HepG2 (cell line): ENCODE data around the gene KIF22. TPM values are rescaled to one million over a fixed set of nuclear protein-coding genes. Genes with fewer than 3 reads are reported as not detected.

Experiments used
- HDAC1 ChIP-seq: sonication (generic); formaldehyde crosslinking; IDR thresholded peaks from 2 replicates; pipeline ENCODE4 v1.5.1; 2020; ENCODE audit warnings: mild to moderate bottlenecking, missing genetic modification reagents
- HDAC6 ChIP-seq: fragments of 200-600 bp; sonication (generic); IDR thresholded peaks from 2 replicates; pipeline ENCODE4 v1.7.0; 2017; ENCODE audit warnings: mild to moderate bottlenecking, antibody characterized with exemption, low read length, low read depth
- IRF2 ChIP-seq: IDR thresholded peaks from 2 replicates; pipeline ENCODE4 v1.6.1; 2018; ENCODE audit warnings: missing genetic modification reagents, missing compliant biosample characterization
- KLF12 ChIP-seq: sonication (generic); formaldehyde crosslinking; IDR thresholded peaks from 2 replicates; pipeline ENCODE4 v1.4.0; 2020; ENCODE audit warnings: missing genetic modification reagents, borderline replicate concordance
- KMT2B ChIP-seq: IDR thresholded peaks from 2 replicates; pipeline ENCODE4 v1.6.1; 2016; ENCODE audit warnings: missing genetic modification reagents, missing compliant biosample characterization
- MAFG ChIP-seq: sonication (generic); formaldehyde crosslinking; IDR thresholded peaks from 2 replicates; pipeline ENCODE4 v1.5.1; 2020; ENCODE audit warnings: mild to moderate bottlenecking, missing genetic modification reagents
- NKX3-1 ChIP-seq: sonication (generic); formaldehyde crosslinking; IDR thresholded peaks from 2 replicates; pipeline ENCODE4 v1.5.0; 2020; ENCODE audit warnings: missing genetic modification reagents
- PAX8 ChIP-seq: sonication (generic); formaldehyde crosslinking; IDR thresholded peaks from 2 replicates; pipeline ENCODE4 v1.8.0; 2022; ENCODE audit warnings: mild to moderate bottlenecking, missing genetic modification reagents, borderline replicate concordance
- POLR2G ChIP-seq: fragments of 200-400 bp; formaldehyde crosslinking; IDR thresholded peaks from 2 replicates; pipeline ENCODE4 v1.6.1; 2018; ENCODE audit warnings: mild to moderate bottlenecking, low read depth, low read length, moderate library complexity
- PREB ChIP-seq: sonication (generic); formaldehyde crosslinking; IDR thresholded peaks from 2 replicates; pipeline ENCODE4 v1.4.0; 2020; ENCODE audit warnings: missing genetic modification reagents
- RBM22 ChIP-seq: fragments of 200-400 bp; formaldehyde crosslinking; optimal IDR thresholded peaks from 2 replicates; pipeline ENCODE3; 2017; ENCODE audit warnings: mild to moderate bottlenecking, low read length, moderate library complexity
- SOX6 ChIP-seq, 2 experiments: fragments of 450-650 bp in 1 of 2; sonication (generic) in 1 of 2; formaldehyde crosslinking in 1 of 2; IDR thresholded peaks; 2 replicates each; pipeline versions ENCODE4 v1.4.0 to v1.6.1; 2017 to 2020; ENCODE audit warnings: antibody characterized with exemption in 1 of 2, mild to moderate bottlenecking in 1 of 2, missing genetic modification reagents in 1 of 2
- SP4 ChIP-seq: sonication (generic); formaldehyde crosslinking; IDR thresholded peaks from 2 replicates; pipeline ENCODE4 v1.8.1; 2023; ENCODE audit warnings: mild to moderate bottlenecking, missing genetic modification reagents
- TEAD3 ChIP-seq: optimal IDR thresholded peaks from 2 replicates; pipeline ENCODE3; 2016; ENCODE audit warnings: borderline replicate concordance
- ZFX ChIP-seq: sonication (generic); formaldehyde crosslinking; IDR thresholded peaks from 2 replicates; pipeline ENCODE4 v1.4.0; 2020; ENCODE audit warnings: mild to moderate bottlenecking, low read depth, missing genetic modification reagents, moderate library complexity
- ZNF142 ChIP-seq: sonication (generic); formaldehyde crosslinking; IDR thresholded peaks from 2 replicates; pipeline ENCODE4 v1.4.0; 2020; ENCODE audit warnings: missing genetic modification reagents
- ZNF224 ChIP-seq: sonication (generic); formaldehyde crosslinking; IDR thresholded peaks from 2 replicates; pipeline ENCODE4 v1.5.0; 2020; ENCODE audit warnings: mild to moderate bottlenecking, missing genetic modification reagents
- ZNF460 ChIP-seq: sonication (generic); formaldehyde crosslinking; IDR thresholded peaks from 2 replicates; pipeline ENCODE4 v1.5.1; 2020; ENCODE audit warnings: missing genetic modification reagents, mild to moderate bottlenecking, borderline replicate concordance
- ZNF772 ChIP-seq: sonication (generic); formaldehyde crosslinking; IDR thresholded peaks from 2 replicates; pipeline ENCODE4 v1.5.0; 2020; ENCODE audit warnings: mild to moderate bottlenecking, missing genetic modification reagents
- ZNF839 ChIP-seq: sonication (generic); formaldehyde crosslinking; IDR thresholded peaks from 2 replicates; pipeline ENCODE4 v1.4.0; 2020; ENCODE audit warnings: missing genetic modification reagents, mild to moderate bottlenecking, borderline replicate concordance
- polyA plus RNA-seq, 8 experiments: library from polyadenylated mRNA; depleted of rRNA in 3 of 8; stranded (reverse) in 7 of 8; unstranded in 1 of 8; fragments of >200 nt; fragmentation: Illumina TruSeq in 4 of 8; extraction: Trizol in 4 of 8; gene quantifications; 2 replicates each; pipeline versions ENCODE4 v1.2.1 to v1.2.3, GENCODE V29; 2011 to 2016; ENCODE audit warnings: low read depth in 4 of 8, missing spikeins in 1 of 8, mixed read lengths in 1 of 8; ENCODE audit not compliant: insufficient read depth in 1 of 8
- total RNA-seq, 5 experiments: library from RNA; depleted of rRNA; stranded (reverse); fragments of >200 nt; fragmentation: Illumina TruSeq; extraction: Trizol; gene quantifications; 2 replicates each; pipeline ENCODE4 v1.2.3, GENCODE V29; 2016; ENCODE audit warnings: low read depth in 1 of 5

KIF22 gene
- total and polyA plus RNA-seq, 2 of the 13 experiments (the other 11 are each of a cell fraction or from before 2014, with no cell fraction given): 95.8 to 118 TPM

GRCh38 chr16:29784901-29785500 is 5.5 kb upstream of the KIF22 start (continued):
- TF ChIP-seq HDAC1 (CRISPR knock-in tag) (peak; percentile 69), ZFX (CRISPR knock-in tag) (peak; percentile 74), ZNF224 (CRISPR knock-in tag) (no peak), MAFG (no peak), PAX8 (CRISPR knock-in tag) (no peak), ZNF772 (CRISPR knock-in tag) (peak; percentile 46; the same call in 1 of the 2 replicates), HDAC6 (no peak), ZNF460 (CRISPR knock-in tag) (no peak), ZNF839 (no peak), RBM22 (no peak), POLR2G (no peak), ZNF142 (CRISPR knock-in tag) (no peak), SOX6 (IDR thresholded peaks at IDR 0.05) (no peak), SOX6 (CRISPR knock-in tag; IDR thresholded peaks at IDR 0.05) (peak; percentile 50), SP4 (CRISPR knock-in tag) (0 out of 2 replicates have a peak, but pooled peaks have one; percentile 14), PREB (CRISPR knock-in tag) (no peak), KLF12 (CRISPR knock-in tag) (no peak), IRF2 (CRISPR knock-in tag) (peak; percentile 82; the same call in 1 of the 2 replicates), KMT2B (CRISPR knock-in tag) (0 out of 2 replicates have a peak, but pooled peaks have one; percentile 47), NKX3-1 (CRISPR knock-in tag) (no peak), TEAD3 (CRISPR knock-in tag) (peak; percentile 65)
